ENCODE data around the gene NCKAP5. TPM values are rescaled to one million over a fixed set of nuclear protein-coding genes. Genes with fewer than 3 reads are reported as not detected.

NCKAP5 gene
- polyA plus RNA-seq, 2 donors, result 2.2 to 3.0 TPM

- no peaks in the 10 kb centered on the region for H3K36me3 ChIP-seq (ENCODE audit: control insufficient read depth in 2 of 2, insufficient read depth in 2 of 2, low read length in 1 of 2)
- H3K4me3 ChIP-seq (ENCODE audit: low read depth in 1 of 2, low read length in 2 of 2), result no peak overlapping the region
- 81 to 83% methylated on average over 3 of the region's 3 CpGs for WGBS, 2 donors
- no peaks in the 10 kb centered on the region for H3K27me3 ChIP-seq (ENCODE audit: control insufficient read depth in 1 of 2, insufficient read depth in 2 of 2, low read length in 2 of 2)
- no peak overlapping the region for H3K27ac ChIP-seq (ENCODE audit: low read depth in 2 of 2, low read length in 1 of 2)
- H3K9me3 ChIP-seq (ENCODE audit: control insufficient read depth in 2 of 2, insufficient read depth in 1 of 2, low read depth in 1 of 2, low read length in 1 of 2), result no peaks in the 10 kb centered on the region
- H3K4me1 ChIP-seq (ENCODE audit: control insufficient read depth in 2 of 2, insufficient read depth in 2 of 2, low read length in 1 of 2), result peaks cover 0 to 2% of the 10 kb centered on the region in 2 donors
These were observed 152.9 kb downstream of the NCKAP5 start for GRCh38 chr2:133415210-133415876.

GRCh38 chr2:133414486-133415209 is 153.6 kb downstream of the NCKAP5 start:
- WGBS, 2 donors, result 88 to 90% methylated on average over 6 of the region's 6 CpGs

GRCh38 chr2:133413863-133414262 is 154.4 kb downstream of the NCKAP5 start:
- H3K4me1 ChIP-seq (ENCODE audit: control insufficient read depth in 2 of 2, insufficient read depth in 2 of 2, low read length in 1 of 2), result peaks cover 0 to 2% of the 10 kb centered on the region in 2 donors
- H3K4me3 ChIP-seq (ENCODE audit: low read depth in 1 of 2, low read length in 2 of 2), result no peak overlapping the region
- 94 to 95% methylated on average over 3 of the region's 3 CpGs for WGBS, 2 donors
- H3K9me3 ChIP-seq (ENCODE audit: control insufficient read depth in 2 of 2, insufficient read depth in 1 of 2, low read depth in 1 of 2, low read length in 1 of 2), result no peaks in the 10 kb centered on the region
- H3K36me3 ChIP-seq (ENCODE audit: control insufficient read depth in 2 of 2, insufficient read depth in 2 of 2, low read length in 1 of 2), result no peaks in the 10 kb centered on the region
- no peak overlapping the region for H3K27ac ChIP-seq (ENCODE audit: low read depth in 2 of 2, low read length in 1 of 2)
- no peaks in the 10 kb centered on the region for H3K27me3 ChIP-seq (ENCODE audit: control insufficient read depth in 1 of 2, insufficient read depth in 2 of 2, low read length in 2 of 2)

More at GRCh38 chr2:133414486-133415209, 153.6 kb downstream of the NCKAP5 start:
- Histone ChIP-seq H3K4me3 (ENCODE audit: low read depth in 1 of 2, low read length in 2 of 2) (no peak overlapping the region), H3K27me3 (ENCODE audit: control insufficient read depth in 1 of 2, insufficient read depth in 2 of 2, low read length in 2 of 2) (no peaks in the 10 kb centered on the region), H3K9me3 (ENCODE audit: control insufficient read depth in 2 of 2, insufficient read depth in 1 of 2, low read depth in 1 of 2, low read length in 1 of 2) (no peaks in the 10 kb centered on the region), H3K27ac (ENCODE audit: low read depth in 2 of 2, low read length in 1 of 2) (no peak overlapping the region), H3K36me3 (ENCODE audit: control insufficient read depth in 2 of 2, insufficient read depth in 2 of 2, low read length in 1 of 2) (no peaks in the 10 kb centered on the region), H3K4me1 (ENCODE audit: control insufficient read depth in 2 of 2, insufficient read depth in 2 of 2, low read length in 1 of 2) (peaks cover 0 to 2% of the 10 kb centered on the region in 2 donors)

GRCh38 chr2:133412694-133413093 is 155.6 kb downstream of the NCKAP5 start:
- H3K27ac ChIP-seq (ENCODE audit: low read depth in 2 of 2, low read length in 1 of 2), result no peak overlapping the region
- H3K27me3 ChIP-seq (ENCODE audit: control insufficient read depth in 1 of 2, insufficient read depth in 2 of 2, low read length in 2 of 2), result no peaks in the 10 kb centered on the region
- no peak overlapping the region for H3K4me3 ChIP-seq (ENCODE audit: low read depth in 1 of 2, low read length in 2 of 2)
- no peaks in the 10 kb centered on the region for H3K36me3 ChIP-seq (ENCODE audit: control insufficient read depth in 2 of 2, insufficient read depth in 2 of 2, low read length in 1 of 2)
- H3K9me3 ChIP-seq (ENCODE audit: control insufficient read depth in 2 of 2, insufficient read depth in 1 of 2, low read depth in 1 of 2, low read length in 1 of 2), result no peaks in the 10 kb centered on the region
- peaks cover 0 to 2% of the 10 kb centered on the region in 2 donors for H3K4me1 ChIP-seq (ENCODE audit: control insufficient read depth in 2 of 2, insufficient read depth in 2 of 2, low read length in 1 of 2)

GRCh38 chr2:133411857-133412256 is 156.4 kb downstream of the NCKAP5 start:
- Histone ChIP-seq H3K4me1 (ENCODE audit: control insufficient read depth in 2 of 2, insufficient read depth in 2 of 2, low read length in 1 of 2) (peaks cover 0 to 2% of the 10 kb centered on the region in 2 donors), H3K4me3 (ENCODE audit: low read depth in 1 of 2, low read length in 2 of 2) (no peak overlapping the region), H3K27me3 (ENCODE audit: control insufficient read depth in 1 of 2, insufficient read depth in 2 of 2, low read length in 2 of 2) (no peaks in the 10 kb centered on the region), H3K27ac (ENCODE audit: low read depth in 2 of 2, low read length in 1 of 2) (no peak overlapping the region), H3K36me3 (ENCODE audit: control insufficient read depth in 2 of 2, insufficient read depth in 2 of 2, low read length in 1 of 2) (no peaks in the 10 kb centered on the region), H3K9me3 (ENCODE audit: control insufficient read depth in 2 of 2, insufficient read depth in 1 of 2, low read depth in 1 of 2, low read length in 1 of 2) (no peaks in the 10 kb centered on the region)
- 81 to 83% methylated on average over 6 of the region's 6 CpGs for WGBS, 2 donors

GRCh38 chr2:133411101-133411500 is 157.2 kb downstream of the NCKAP5 start:
- 84 to 88% methylated on average over 5 of the region's 5 CpGs for WGBS, 2 donors
- H3K27me3 ChIP-seq (ENCODE audit: control insufficient read depth in 1 of 2, insufficient read depth in 2 of 2, low read length in 2 of 2), result no peaks in the 10 kb centered on the region
- no peaks in the 10 kb centered on the region for H3K9me3 ChIP-seq (ENCODE audit: control insufficient read depth in 2 of 2, insufficient read depth in 1 of 2, low read depth in 1 of 2, low read length in 1 of 2)
- H3K36me3 ChIP-seq (ENCODE audit: control insufficient read depth in 2 of 2, insufficient read depth in 2 of 2, low read length in 1 of 2), result no peaks in the 10 kb centered on the region
- H3K4me3 ChIP-seq (ENCODE audit: low read depth in 1 of 2, low read length in 2 of 2), result no peak overlapping the region
- H3K27ac ChIP-seq (ENCODE audit: low read depth in 2 of 2, low read length in 1 of 2), result no peak overlapping the region
- H3K4me1 ChIP-seq (ENCODE audit: control insufficient read depth in 2 of 2, insufficient read depth in 2 of 2, low read length in 1 of 2), result peaks cover 0 to 2% of the 10 kb centered on the region in 2 donors

GRCh38 chr2:133409581-133410285 is 158.5 kb downstream of the NCKAP5 start:
- H3K4me3 ChIP-seq (ENCODE audit: low read depth in 1 of 2, low read length in 2 of 2), result no peak overlapping the region
- peaks cover 0 to 2% of the 10 kb centered on the region in 2 donors for H3K4me1 ChIP-seq (ENCODE audit: control insufficient read depth in 2 of 2, insufficient read depth in 2 of 2, low read length in 1 of 2)
- H3K27me3 ChIP-seq (ENCODE audit: control insufficient read depth in 1 of 2, insufficient read depth in 2 of 2, low read length in 2 of 2), result no peaks in the 10 kb centered on the region
- H3K27ac ChIP-seq (ENCODE audit: low read depth in 2 of 2, low read length in 1 of 2), result no peak overlapping the region
- WGBS, 2 donors, result 77 to 80% methylated on average over 5 of the region's 5 CpGs
- no peaks in the 10 kb centered on the region for H3K9me3 ChIP-seq (ENCODE audit: control insufficient read depth in 2 of 2, insufficient read depth in 1 of 2, low read depth in 1 of 2, low read length in 1 of 2)
- no peaks in the 10 kb centered on the region for H3K36me3 ChIP-seq (ENCODE audit: control insufficient read depth in 2 of 2, insufficient read depth in 2 of 2, low read length in 1 of 2)

- Histone ChIP-seq H3K27me3 (ENCODE audit: control insufficient read depth in 1 of 2, insufficient read depth in 2 of 2, low read length in 2 of 2) (no peaks in the 10 kb centered on the region), H3K27ac (ENCODE audit: low read depth in 2 of 2, low read length in 1 of 2) (no peak overlapping the region), H3K4me3 (ENCODE audit: low read depth in 1 of 2, low read length in 2 of 2) (no peak overlapping the region), H3K4me1 (ENCODE audit: control insufficient read depth in 2 of 2, insufficient read depth in 2 of 2, low read length in 1 of 2) (peaks cover 0 to 2% of the 10 kb centered on the region in 2 donors), H3K9me3 (ENCODE audit: control insufficient read depth in 2 of 2, insufficient read depth in 1 of 2, low read depth in 1 of 2, low read length in 1 of 2) (no peaks in the 10 kb centered on the region), H3K36me3 (ENCODE audit: control insufficient read depth in 2 of 2, insufficient read depth in 2 of 2, low read length in 1 of 2) (no peaks in the 10 kb centered on the region)
- 67 to 78% methylated on average over 1 of the region's 1 CpG for WGBS, 2 donors
These were observed 159.6 kb downstream of the NCKAP5 start for GRCh38 chr2:133408671-133409070.

- no peaks in the 10 kb centered on the region for H3K4me1 ChIP-seq (ENCODE audit: control insufficient read depth in 2 of 2, insufficient read depth in 2 of 2, low read length in 1 of 2)
- no peaks in the 10 kb centered on the region for H3K36me3 ChIP-seq (ENCODE audit: control insufficient read depth in 2 of 2, insufficient read depth in 2 of 2, low read length in 1 of 2)
- no peaks in the 10 kb centered on the region for H3K27me3 ChIP-seq (ENCODE audit: control insufficient read depth in 1 of 2, insufficient read depth in 2 of 2, low read length in 2 of 2)
- H3K27ac ChIP-seq (ENCODE audit: low read depth in 2 of 2, low read length in 1 of 2), result peak overlapping the region in 1 of 2 donors; percentile 53
- no peak overlapping the region for H3K4me3 ChIP-seq (ENCODE audit: low read depth in 1 of 2, low read length in 2 of 2)
- 52 to 66% methylated on average over 8 of the region's 8 CpGs for WGBS, 2 donors
- no peaks in the 10 kb centered on the region for H3K9me3 ChIP-seq (ENCODE audit: control insufficient read depth in 2 of 2, insufficient read depth in 1 of 2, low read depth in 1 of 2, low read length in 1 of 2)
These were observed 160.9 kb downstream of the NCKAP5 start for GRCh38 chr2:133407341-133407740.

All from esophagus (tissue), 2 donors.